ENCODE data around the gene MATCAP1. TPM values are rescaled to one million over a fixed set of nuclear protein-coding genes. Genes with fewer than 3 reads are reported as not detected.

MATCAP1 gene
- total and polyA plus RNA-seq, 7 experiments from 2014 or later = 0.48 to 88.1 (median 4.9) TPM

DNA sequence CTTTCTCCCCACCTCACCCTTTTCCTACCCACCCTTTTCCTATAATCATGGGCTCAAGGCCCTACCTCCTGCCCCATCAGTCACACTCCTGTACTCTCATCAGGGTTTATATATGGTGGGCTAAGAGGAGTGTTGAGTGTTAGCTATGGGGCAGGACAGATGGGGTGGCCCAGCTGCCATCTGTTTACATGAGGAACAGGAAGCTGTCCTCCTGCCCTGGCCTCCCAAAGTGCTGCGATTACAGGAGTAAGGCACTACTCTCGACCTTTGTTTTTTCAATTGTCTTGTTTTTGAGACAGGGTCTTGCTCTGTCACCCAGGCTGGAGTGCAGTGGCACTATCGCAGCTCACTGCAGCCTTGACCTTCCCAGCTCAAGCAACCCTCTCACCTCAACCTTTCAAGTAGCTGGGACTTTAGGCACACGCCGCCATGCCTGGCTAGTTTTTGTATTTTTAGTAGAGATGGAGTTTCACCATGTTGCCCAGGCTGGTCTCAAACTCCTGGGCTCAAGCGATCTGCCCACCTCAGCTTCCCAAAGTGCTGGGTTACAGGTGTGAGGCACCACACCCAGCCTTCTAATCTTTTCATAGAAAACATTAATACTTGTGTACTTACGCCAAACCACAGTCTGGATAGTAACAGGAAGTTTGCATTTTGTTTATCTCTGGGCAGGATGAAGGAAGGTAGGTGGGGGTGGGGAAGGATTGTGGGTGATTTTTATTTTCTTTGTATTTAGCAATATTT, 25.7 kb downstream of the MATCAP1 start:
- Mint-ChIP-seq H3K36me3 (peaks cover 0 to 52% (median 0%) of the 10 kb centered on the region in 5 donors), H3K27ac (peak overlapping the region; percentile 94 to 99 (median 95)), H3K27me3 (peaks cover 0 to 11% (median 10%) of the 10 kb centered on the region in 5 donors), H3K9me3 (peaks cover 0 to 1% (median 0%) of the 10 kb centered on the region in 11 donors), H3K4me3 (peak overlapping the region; percentile 76 to 93 (median 87)), H3K4me1 (peaks cover 34 to 64% (median 54%) of the 10 kb centered on the region in 7 donors)
- ChIA-PET POLR2A (interaction anchor here (0.6 to 4.6 kb wide), 13 partner anchors 10 to 140 kb away, joined by 3 to 31 read pairs (median 4); partner anchors contain the start of genes MATCAP1, SLC9A5 and TMEM208), CTCF (interaction anchor here (0.7 to 1.3 kb wide), 9 partner anchors 16 to 204 kb away, joined by 3 to 7 read pairs (median 3); no protein-coding TSS in a partner anchor)
- no peaks in the 10 kb centered on the region for H3K9me3 ChIP-seq (ENCODE audit: control insufficient read depth in 2 of 3, low read length in 3 of 3)
- intact Hi-C loops (cut with micrococcal nuclease) = loop anchor here in 1 of 2 donors (2.0 kb wide), 1 partner anchor 173 kb away; no protein-coding TSS in a partner anchor
- DNase-seq (peak in 3 of 9 donors; percentile 27 to 55 (median 43)), ATAC-seq (no peak)
- H3K27ac ChIP-seq (ENCODE audit: low read depth, low read length) = peak overlapping the region; percentile 94
- peaks cover 0 to 3% (median 0%) of the 10 kb centered on the region in 3 experiments for H3K36me3 ChIP-seq (ENCODE audit: control insufficient read depth in 2 of 3, insufficient read depth in 3 of 3, low read length in 3 of 3)
- H3K4me1 ChIP-seq (ENCODE audit: control insufficient read depth in 2 of 2, insufficient read depth in 2 of 2, low read length in 2 of 2) = peaks cover 43 to 44% of the 10 kb centered on the region in 2 donors
- peak overlapping the region; percentile 78 for H3K4me3 ChIP-seq (ENCODE audit: low read length)
- H3K27me3 ChIP-seq (ENCODE audit: control insufficient read depth in 2 of 2, insufficient read depth in 2 of 2, low read length in 2 of 2) = peaks cover 0 to 9% of the 10 kb centered on the region in 2 donors

DNA sequence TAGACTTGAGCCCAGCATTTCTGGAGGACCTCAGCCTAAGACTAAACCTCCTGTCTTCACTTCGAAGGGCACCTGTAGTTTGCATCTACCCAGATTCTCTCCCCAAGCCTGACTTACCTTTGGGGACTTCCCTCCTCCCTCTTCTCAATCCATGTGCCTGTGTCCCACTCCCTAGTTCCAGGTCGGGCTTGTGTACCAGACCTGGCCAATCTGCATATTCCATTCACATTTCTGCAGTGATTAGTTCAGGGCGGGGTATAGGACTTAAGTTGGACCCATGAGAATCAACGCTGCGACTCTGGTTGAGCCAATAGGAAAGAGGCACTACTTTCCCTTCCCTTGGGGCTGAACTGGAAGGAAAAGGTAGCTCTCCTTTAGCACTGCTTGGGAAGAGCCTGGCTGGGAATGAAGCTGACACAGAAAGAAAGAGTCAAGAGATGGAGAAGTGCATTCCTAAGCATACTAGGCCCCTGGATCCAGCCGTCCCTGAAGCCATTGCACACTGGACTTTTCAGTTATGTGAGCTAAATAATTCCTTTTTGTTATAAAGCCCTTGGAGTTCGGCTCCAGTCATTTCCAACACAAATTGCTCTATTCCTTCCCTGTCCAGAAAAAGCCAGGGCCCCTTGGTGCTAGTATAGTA, 26.5 kb downstream of the MATCAP1 start:
- Mint-ChIP-seq H3K4me1 (peaks cover 38 to 64% (median 52%) of the 10 kb centered on the region in 7 donors), H3K36me3 (peaks cover 0 to 55% (median 0%) of the 10 kb centered on the region in 5 donors), H3K27me3 (peaks cover 0 to 13% (median 7%) of the 10 kb centered on the region in 5 donors), H3K9me3 (peaks cover 0 to 1% (median 0%) of the 10 kb centered on the region in 11 donors), H3K4me3 (peak overlapping the region; percentile 13 to 92 (median 65)), H3K27ac (peak overlapping the region; percentile 94 to 99 (median 95))
- DNase-seq (no peak), ATAC-seq (no peak)
- Histone ChIP-seq H3K4me3 (ENCODE audit: low read length) (peak overlapping the region; percentile 78), H3K4me1 (ENCODE audit: control insufficient read depth in 2 of 2, insufficient read depth in 2 of 2, low read length in 2 of 2) (peaks cover 35 to 39% of the 10 kb centered on the region in 2 donors), H3K27me3 (ENCODE audit: control insufficient read depth in 2 of 2, insufficient read depth in 2 of 2, low read length in 2 of 2) (peaks cover 0 to 3% of the 10 kb centered on the region in 2 donors), H3K27ac (ENCODE audit: low read depth, low read length) (peak overlapping the region; percentile 94), H3K36me3 (ENCODE audit: control insufficient read depth in 2 of 3, insufficient read depth in 3 of 3, low read length in 3 of 3) (peaks cover 0 to 3% (median 0%) of the 10 kb centered on the region in 3 experiments), H3K9me3 (ENCODE audit: control insufficient read depth in 2 of 3, low read length in 3 of 3) (no peaks in the 10 kb centered on the region)
- intact Hi-C loops (cut with micrococcal nuclease) = no loop called here
- CTCF ChIA-PET = interaction anchor here (0.7 to 2.4 kb wide), 11 partner anchors 15 to 203 kb away, joined by 3 to 11 read pairs (median 4); no protein-coding TSS in a partner anchor
- POLR2A ChIA-PET = interaction anchor here (0.6 to 1.2 kb wide), 8 partner anchors 11 to 139 kb away, joined by 3 to 4 read pairs (median 4); partner anchors contain the start of gene SLC9A5

DNA sequence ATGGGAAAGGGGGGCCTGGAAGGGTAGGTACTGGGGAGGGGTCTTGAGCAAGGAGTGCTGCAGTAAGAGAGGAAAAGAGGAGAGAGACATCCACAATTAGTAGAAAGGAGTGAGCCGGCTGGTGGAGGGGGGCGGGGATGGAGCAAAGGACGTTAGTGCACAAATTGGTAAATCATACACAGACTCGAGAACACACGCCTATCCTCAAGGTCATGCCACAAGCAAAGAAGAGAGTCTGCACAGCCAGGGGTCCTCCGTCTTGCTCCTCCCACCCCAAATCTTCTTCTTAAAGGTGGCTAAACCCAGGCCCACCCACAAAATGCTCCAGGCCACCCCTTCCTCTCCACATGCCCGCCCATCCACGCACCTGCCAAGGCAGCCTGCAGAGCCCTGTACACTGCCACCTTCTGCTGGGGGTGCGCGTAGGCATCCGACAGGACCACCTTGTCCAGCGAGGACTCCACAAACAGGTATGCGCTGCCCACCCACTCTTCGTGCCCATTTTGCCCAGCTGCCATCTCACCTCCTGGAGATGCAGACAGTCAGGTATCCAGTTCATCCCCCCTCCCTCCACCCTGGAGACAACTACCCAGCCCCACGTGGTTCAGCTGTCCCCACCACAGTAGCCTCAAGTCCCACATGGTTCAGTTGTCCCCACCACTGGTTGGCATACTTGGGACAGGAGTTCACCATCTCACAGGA, 27.5 kb downstream of the MATCAP1 start:
- Histone ChIP-seq H3K4me1 (ENCODE audit: control insufficient read depth in 2 of 2, insufficient read depth in 2 of 2, low read length in 2 of 2) (peaks cover 33 to 36% of the 10 kb centered on the region in 2 donors), H3K9me3 (ENCODE audit: control insufficient read depth in 2 of 3, low read length in 3 of 3) (no peaks in the 10 kb centered on the region), H3K36me3 (ENCODE audit: control insufficient read depth in 2 of 3, insufficient read depth in 3 of 3, low read length in 3 of 3) (peaks cover 0 to 3% (median 0%) of the 10 kb centered on the region in 3 experiments), H3K27me3 (ENCODE audit: control insufficient read depth in 2 of 2, insufficient read depth in 2 of 2, low read length in 2 of 2) (no peaks in the 10 kb centered on the region), H3K27ac (ENCODE audit: low read depth, low read length) (peak overlapping the region; percentile 94), H3K4me3 (ENCODE audit: low read length) (no peak overlapping the region)
- intact Hi-C loops (cut with micrococcal nuclease) = no loop called here
- peaks cover 0 to 1% (median 0%) of the 10 kb centered on the region in 11 donors for H3K9me3 Mint-ChIP-seq
- ChIA-PET POLR2A (interaction anchor here (0.6 to 2.1 kb wide), 3 partner anchors 47 to 840 kb away, joined by 3 to 7 read pairs (median 3); no protein-coding TSS in a partner anchor), CTCF (interaction anchor here (0.7 to 2.8 kb wide), 7 partner anchors 13 to 177 kb away, joined by 3 to 24 read pairs (median 6); no protein-coding TSS in a partner anchor)
- ATAC-seq = no peak
- H3K27me3 Mint-ChIP-seq = peaks cover 0 to 8% (median 4%) of the 10 kb centered on the region in 5 donors
- H3K4me3 Mint-ChIP-seq = peak overlapping the region in 8 of 10 donors; percentile 21 to 92 (median 54)
- DNase-seq = no peak
- H3K4me1 Mint-ChIP-seq = peaks cover 38 to 62% (median 57%) of the 10 kb centered on the region in 7 donors
- H3K36me3 Mint-ChIP-seq = peaks cover 0 to 48% (median 0%) of the 10 kb centered on the region in 5 donors
- peak overlapping the region in 5 of 9 donors; percentile 59 to 99 (median 94) for H3K27ac Mint-ChIP-seq

DNA sequence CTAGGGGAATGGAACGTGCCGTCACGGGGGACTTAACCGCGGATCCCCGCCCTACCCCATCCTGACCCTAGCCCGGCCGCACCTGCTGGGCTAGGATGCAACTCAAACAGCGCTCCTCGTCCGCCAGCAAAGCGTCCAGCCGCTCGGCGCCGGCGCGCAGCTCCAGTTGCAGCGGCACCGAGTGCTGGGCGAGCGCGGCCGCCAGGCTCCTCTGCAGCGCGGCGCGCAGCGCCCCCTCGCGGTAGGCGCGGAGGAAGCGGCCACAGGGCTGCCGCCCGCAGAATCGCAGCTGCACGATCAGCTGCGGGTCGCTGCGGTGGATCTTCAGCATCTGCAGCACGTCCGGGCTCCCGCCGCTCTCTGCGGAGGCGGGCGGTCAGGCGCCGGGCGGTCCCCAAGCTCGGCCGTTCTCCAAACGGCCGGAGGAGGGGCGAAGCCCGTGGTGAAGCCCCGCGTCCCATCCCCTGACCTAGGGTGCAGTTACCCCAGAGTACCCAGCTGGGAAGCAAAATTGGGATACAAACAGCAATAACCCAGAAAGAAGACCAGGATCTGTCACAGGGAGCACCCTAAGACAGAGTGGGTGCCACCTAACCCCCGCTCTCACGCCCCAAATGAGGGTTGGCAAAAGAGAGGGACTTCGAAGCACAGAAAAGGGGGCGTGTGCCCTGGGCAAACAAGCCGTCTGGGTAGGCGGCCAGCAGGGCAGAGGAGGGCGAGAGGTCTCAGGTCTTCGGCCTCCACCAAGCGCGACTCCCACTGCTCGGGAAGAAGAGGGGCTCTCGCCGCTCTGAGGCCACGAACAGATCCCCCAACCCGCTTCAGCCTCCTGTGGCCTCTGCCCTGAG, 28.2 kb downstream of the MATCAP1 start:
- POLR2A ChIA-PET = interaction anchor here (0.5 to 2.1 kb wide), 8 partner anchors 11 to 273 kb away, joined by 3 to 7 read pairs (median 3); no protein-coding TSS in a partner anchor
- DNase-seq (peak; percentile 58 to 90 (median 79)), ATAC-seq (peak; percentile 67)
- H3K27ac Mint-ChIP-seq = peak overlapping the region in 1 of 9 donors; percentile 99
- peaks cover 0 to 8% (median 0%) of the 10 kb centered on the region in 5 donors for H3K27me3 Mint-ChIP-seq
- Histone ChIP-seq H3K4me3 (ENCODE audit: low read length) (no peak overlapping the region), H3K27me3 (ENCODE audit: control insufficient read depth in 2 of 2, insufficient read depth in 2 of 2, low read length in 2 of 2) (no peaks in the 10 kb centered on the region), H3K4me1 (ENCODE audit: control insufficient read depth in 2 of 2, insufficient read depth in 2 of 2, low read length in 2 of 2) (peaks cover 25 to 36% of the 10 kb centered on the region in 2 donors), H3K36me3 (ENCODE audit: control insufficient read depth in 2 of 3, insufficient read depth in 3 of 3, low read length in 3 of 3) (peaks cover 0 to 3% (median 0%) of the 10 kb centered on the region in 3 experiments), H3K27ac (ENCODE audit: low read depth, low read length) (no peak overlapping the region), H3K9me3 (ENCODE audit: control insufficient read depth in 2 of 3, low read length in 3 of 3) (no peaks in the 10 kb centered on the region)
- H3K4me1 Mint-ChIP-seq = peaks cover 31 to 64% (median 51%) of the 10 kb centered on the region in 7 donors
- intact Hi-C loops (cut with micrococcal nuclease) = loop anchor here (1.0 kb wide), 5 partner anchors 28 to 208 kb away; partner anchors contain the start of gene MATCAP1 (in 1 of the 2)
- peaks cover 0 to 45% (median 0%) of the 10 kb centered on the region in 5 donors for H3K36me3 Mint-ChIP-seq
- CTCF ChIA-PET = interaction anchor here (0.5 to 2.8 kb wide), 23 partner anchors 10 to 262 kb away, joined by 3 to 24 read pairs (median 4); partner anchors contain the start of genes EXOC3L1 and TMEM208
- H3K4me3 Mint-ChIP-seq = peak overlapping the region in 9 of 10 donors; percentile 27 to 92 (median 67)
- peaks cover 0 to 1% (median 0%) of the 10 kb centered on the region in 11 donors for H3K9me3 Mint-ChIP-seq

All from naive thymus-derived CD4-positive, alpha-beta T cell (primary cell).